Heart right ventricle (tissue), 16 donors: ENCODE data around the gene IKZF4. TPM values are rescaled to one million over a fixed set of nuclear protein-coding genes. Genes with fewer than 3 reads are reported as not detected.
A peak's percentile ranks its signal among the peaks of the same experiment; 100 is the strongest.

Experiments used
- ATAC-seq, 8 donors: fragments of 200-7000 bp; cut with Tn5 transposase; one replicate each; pipeline ENCODE4 v1.9.1; 2020; ENCODE audit warnings: mild to moderate bottlenecking in 8 of 8, moderate library complexity in 8 of 8, moderate number of reproducible peaks in 1 of 8
- DNase-seq, 2 donors: peaks; one replicate each; pipeline ENCODE4 v3.0.0-alpha.2; 2020
- H3K27ac ChIP-seq, 10 donors: fragments of 200-600 bp; sonication (generic) in 2 of 10; one replicate each; pipeline versions ENCODE4 v1.5.0 to v1.8.0; 2020 to 2022; ENCODE audit warnings: mild to moderate bottlenecking in 3 of 10
- H3K27me3 ChIP-seq, 7 donors: fragments of 200-600 bp; one replicate each; pipeline ENCODE4 v1.8.0; 2021 to 2022; ENCODE audit warnings: mild to moderate bottlenecking in 2 of 7
- H3K36me3 ChIP-seq, 9 donors: fragments of 200-600 bp; sonication (generic) in 1 of 9; one replicate each; pipeline versions ENCODE4 v1.5.0 to v1.8.0; 2020 to 2022; ENCODE audit warnings: mild to moderate bottlenecking in 2 of 9
- H3K4me1 ChIP-seq, 9 donors: fragments of 200-600 bp; sonication (generic) in 1 of 9; one replicate each; pipeline versions ENCODE4 v1.5.0 to v1.8.0; 2020 to 2022; ENCODE audit warnings: mild to moderate bottlenecking in 4 of 9
- H3K4me3 ChIP-seq, 10 donors: fragments of 200-600 bp; sonication (generic) in 2 of 10; one replicate each; pipeline versions ENCODE4 v1.5.0 to v1.8.0; 2020 to 2022; ENCODE audit warnings: mild to moderate bottlenecking in 7 of 10, moderate library complexity in 2 of 10
- H3K9me3 ChIP-seq, 11 donors: fragments of 200-600 bp in 10 of 11; sonication (generic) in 2 of 11; one replicate each; pipeline versions ENCODE4 v1.5.0 to v1.8.0; 2013 to 2022; ENCODE audit warnings: mild to moderate bottlenecking in 2 of 11, control low read depth in 1 of 11, moderate library complexity in 1 of 11
- WGBS, 2 donors: extraction: QIAGEN DNeasy Blood & Tissue Kit; methylation state at CpG; one replicate each; pipeline ENCODE4 v1.1.7; 2013; ENCODE audit warnings: inconsistent platforms in 1 of 2; 5-methylcytosine and 5-hydroxymethylcytosine counted together
- intact Hi-C, 10 donors: fragments of 100-400 bp; cut with DNase I; formaldehyde crosslinking; loops; one replicate each; pipeline versions ENCODE4 v1.11.1 to v1.14.2; 2022
- polyA plus RNA-seq, 2 donors: library from polyadenylated mRNA; stranded (reverse); fragments of 200-250 nt; gene quantifications; one replicate each; pipeline ENCODE4 v1.2.3, GENCODE V29; 2013
- total RNA-seq, 10 donors: library from RNA; stranded (reverse); fragmentation: NEBNext Ultra II Directional in 3 of 10; extraction: Animal tissue kit (Norgen Biotek cat#: 25700) in 3 of 10; gene quantifications; one replicate each; pipeline versions ENCODE4 v1.2.1 to v1.2.4, GENCODE V29; 2021 to 2023
- TF ChIP-seq, protein P1 (sequence below), 9 donors: fragments of 200-600 bp; sonication (generic) in 2 of 9; IDR thresholded peaks; one replicate each; pipeline versions ENCODE4 v1.5.0 to v1.8.0; 2021 to 2022; ENCODE audit warnings: antibody characterized with exemption in 9 of 9, mild to moderate bottlenecking in 5 of 9, moderate library complexity in 1 of 9
- donor health status: Arrhythmogenic right ventricular cardiomyopathy.
- donor health status: ischemic (EF 13 %, LVEDD 7.1; RV severe dilation, severe dysfunction).
- donor health status: healthy with polysubstance abuse.
- donor health status: DM: no; HTN: yes; CAD: no.
- donor health status: DM: no; HTN: no; CAD: no.
- donor health status: ischemic (EF 25% LVEDD 6.9; RV normal size, moderate dysfunction).
- donor health status: ischemic (EF 25% LVEDD 5.7; RV mildly dilated, moderate dysfunction).
- donor health status: healthy.
- donor health status: DM: yes; HTN: yes; CAD: no.
- donor health status: Ischemic cardiomyopathy.
- donor health status: ischemic (EF 35%, LVEDD 5.7; RV mildly dilated, moderate dysfunction).
- donor health status: nonischemic (EF 11% LVEDD 7.7; RV severe dilation, severe dysfunction).
- donor health status: DM: yes; HTN: yes; CAD: no.
- donor health status: PGD.
- donor health status: ischemic (EF 29% LVEDD 5.4; RV normal size, mild dysfunction).
- donor health status: nonischemic (EF 23%, LVEDD 6.1; RV moderate dilation, normal function).

The IKZF4 gene
- total and polyA plus RNA-seq, 12 donors, result 1.6 to 10.1 (median 7.1) TPM

DNA sequence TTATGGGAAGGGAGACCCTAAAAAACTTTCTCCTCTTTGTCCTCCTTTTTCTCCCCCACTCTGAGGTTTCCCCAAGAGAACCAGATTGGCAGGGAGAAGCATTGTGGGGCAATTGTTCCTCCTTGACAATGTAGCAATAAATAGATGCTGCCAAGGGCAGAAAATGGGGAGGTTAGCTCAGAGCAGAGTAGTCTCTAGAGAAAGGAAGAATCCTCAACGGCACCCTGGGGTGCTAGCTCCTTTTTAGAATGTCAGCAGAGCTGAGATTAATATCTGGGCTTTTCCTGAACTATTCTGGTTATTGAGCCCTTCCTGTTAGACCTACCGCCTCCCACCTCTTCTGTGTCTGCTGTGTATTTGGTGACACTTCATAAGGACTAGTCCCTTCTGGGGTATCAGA is 16.3 kb downstream of the IKZF4 start:
- Histone ChIP-seq H3K4me1 (peaks cover 0 to 9% (median 6%) of the 10 kb centered on the region in 9 donors), H3K27me3 (no peaks in the 10 kb centered on the region), H3K9me3 (no peaks in the 10 kb centered on the region), H3K36me3 (peaks cover 0 to 61% (median 23%) of the 10 kb centered on the region in 9 donors), H3K27ac (no peak overlapping the region), H3K4me3 (no peak overlapping the region)
- intact Hi-C loops, result loop anchor here in 2 of 10 donors (5.0 to 10.0 kb wide), 2 partner anchors 110 to 302 kb away; partner anchors contain the start of gene PYM1 (in 1 of the 2)
- ATAC-seq, result no peak
- TF ChIP-seq, protein P1, sequence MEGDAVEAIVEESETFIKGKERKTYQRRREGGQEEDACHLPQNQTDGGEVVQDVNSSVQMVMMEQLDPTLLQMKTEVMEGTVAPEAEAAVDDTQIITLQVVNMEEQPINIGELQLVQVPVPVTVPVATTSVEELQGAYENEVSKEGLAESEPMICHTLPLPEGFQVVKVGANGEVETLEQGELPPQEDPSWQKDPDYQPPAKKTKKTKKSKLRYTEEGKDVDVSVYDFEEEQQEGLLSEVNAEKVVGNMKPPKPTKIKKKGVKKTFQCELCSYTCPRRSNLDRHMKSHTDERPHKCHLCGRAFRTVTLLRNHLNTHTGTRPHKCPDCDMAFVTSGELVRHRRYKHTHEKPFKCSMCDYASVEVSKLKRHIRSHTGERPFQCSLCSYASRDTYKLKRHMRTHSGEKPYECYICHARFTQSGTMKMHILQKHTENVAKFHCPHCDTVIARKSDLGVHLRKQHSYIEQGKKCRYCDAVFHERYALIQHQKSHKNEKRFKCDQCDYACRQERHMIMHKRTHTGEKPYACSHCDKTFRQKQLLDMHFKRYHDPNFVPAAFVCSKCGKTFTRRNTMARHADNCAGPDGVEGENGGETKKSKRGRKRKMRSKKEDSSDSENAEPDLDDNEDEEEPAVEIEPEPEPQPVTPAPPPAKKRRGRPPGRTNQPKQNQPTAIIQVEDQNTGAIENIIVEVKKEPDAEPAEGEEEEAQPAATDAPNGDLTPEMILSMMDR (IDR thresholded peaks at IDR 0.05), result no peak
- 67 to 75% methylated on average over 2 of the region's 2 CpGs for WGBS, 2 donors
- no peak for DNase-seq

DNA sequence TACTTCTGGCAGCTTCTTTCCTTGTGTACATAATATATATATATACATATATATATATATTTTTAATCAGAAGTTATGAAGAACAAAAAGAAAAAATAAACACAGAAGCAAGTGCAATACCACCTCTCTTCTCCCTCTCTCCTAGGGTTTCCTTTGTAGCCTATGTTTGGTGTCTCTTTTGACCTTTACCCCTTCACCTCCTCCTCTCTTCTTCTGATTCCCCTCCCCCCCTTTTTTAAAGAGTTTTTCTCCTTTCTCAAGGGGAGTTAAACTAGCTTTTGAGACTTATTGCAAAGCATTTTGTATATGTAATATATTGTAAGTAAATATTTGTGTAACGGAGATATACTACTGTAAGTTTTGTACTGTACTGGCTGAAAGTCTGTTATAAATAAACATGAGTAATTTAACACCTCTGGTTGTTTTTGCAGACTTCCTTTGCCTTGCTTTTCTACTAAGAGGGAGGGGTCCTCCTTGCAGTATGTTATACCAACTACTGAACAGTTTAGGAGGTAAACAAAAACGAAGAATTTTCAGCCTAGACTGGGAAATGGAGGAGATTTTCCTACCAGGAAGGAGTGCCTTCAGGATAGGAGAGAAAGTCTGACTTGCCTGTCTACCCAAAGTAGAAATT is 17.3 kb downstream of the IKZF4 start:
- intact Hi-C loops, result loop anchor here in 2 of 10 donors (5.0 to 10.0 kb wide), 2 partner anchors 111 to 303 kb away; partner anchors contain the start of gene PYM1 (in 1 of the 2)
- ATAC-seq (no peak), DNase-seq (no peak)
- Histone ChIP-seq H3K27ac (no peak overlapping the region), H3K36me3 (peaks cover 0 to 56% (median 17%) of the 10 kb centered on the region in 9 donors), H3K4me1 (peaks cover 0 to 16% (median 12%) of the 10 kb centered on the region in 9 donors), H3K9me3 (no peaks in the 10 kb centered on the region), H3K27me3 (no peaks in the 10 kb centered on the region), H3K4me3 (no peak overlapping the region)
- TF ChIP-seq, protein P1 (IDR thresholded peaks at IDR 0.05), result no peak
- WGBS, 2 donors, result 69 to 77% methylated on average over 2 of the region's 2 CpGs

DNA sequence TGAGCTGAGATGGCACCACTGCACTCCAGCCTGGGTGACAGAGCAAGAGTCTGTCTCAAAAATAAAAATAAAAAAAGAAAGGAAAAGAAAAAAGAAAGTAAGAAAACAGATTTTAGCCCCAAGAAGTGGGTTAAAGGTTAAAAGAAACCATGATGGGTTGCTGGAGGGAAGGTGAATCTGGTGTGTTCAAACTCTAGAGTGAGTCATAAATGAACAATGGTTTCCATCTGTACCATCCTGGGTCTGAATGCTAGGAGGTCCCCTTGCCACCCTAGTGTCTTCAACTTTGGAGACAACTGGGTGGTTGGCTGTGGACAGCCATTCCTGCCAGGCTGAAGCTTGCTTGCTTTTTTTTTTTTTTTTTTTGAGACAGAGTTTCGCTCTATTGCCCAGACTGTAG is 19.3 kb downstream of the IKZF4 start:
- no peak overlapping the region for H3K27ac ChIP-seq
- H3K4me1 ChIP-seq, result peaks cover 0 to 23% (median 18%) of the 10 kb centered on the region in 9 donors
- peaks cover 0 to 56% (median 25%) of the 10 kb centered on the region in 9 donors for H3K36me3 ChIP-seq
- H3K9me3 ChIP-seq, result no peaks in the 10 kb centered on the region
- TF ChIP-seq, protein P1 (IDR thresholded peaks at IDR 0.05), result no peak
- WGBS, 2 donors, result 100% methylated on average over 1 of the region's 1 CpG
- H3K4me3 ChIP-seq, result no peak overlapping the region
- H3K27me3 ChIP-seq, result no peaks in the 10 kb centered on the region
- intact Hi-C loops, result loop anchor here in 5 of 10 donors (2.0 to 10.0 kb wide), 9 partner anchors 43 to 305 kb away; partner anchors contain the start of genes SUOX (in 3 of the 5), PA2G4 (in 2 of the 5), DGKA (in 1 of the 5) and GDF11 (in 1 of the 5)
- DNase-seq, result no peak
- ATAC-seq, result no peak

DNA sequence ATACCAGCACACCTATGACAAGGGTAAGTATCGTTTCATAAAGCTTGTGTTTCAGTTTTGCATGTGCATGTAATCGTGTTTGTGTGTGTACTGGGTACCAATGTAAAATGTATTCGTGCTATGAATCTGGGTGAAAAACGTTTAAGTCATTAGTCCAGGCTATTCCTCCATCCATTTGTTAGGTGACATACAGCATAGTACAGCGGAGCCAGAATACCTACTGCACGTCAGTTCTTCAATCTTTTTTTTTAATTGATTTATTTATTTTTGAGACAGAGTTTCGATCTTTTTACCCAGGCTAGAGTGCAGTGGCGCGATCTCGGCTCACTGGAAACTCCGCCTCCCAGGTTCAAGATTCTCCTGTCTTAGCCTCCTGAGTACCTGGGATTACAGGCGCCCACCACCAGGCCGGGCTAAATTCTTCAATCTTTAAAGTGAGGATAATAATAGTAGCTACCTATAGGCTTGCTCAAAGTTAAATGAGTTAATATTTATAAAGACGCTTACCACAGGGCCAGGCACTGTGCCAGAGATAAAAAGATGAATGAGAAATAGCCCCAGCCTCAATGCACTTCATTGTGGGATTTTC is 20.2 kb downstream of the IKZF4 start:
- intact Hi-C loops, result loop anchor here in 6 of 10 donors (1.0 to 10.0 kb wide), 12 partner anchors 44 to 306 kb away; partner anchors contain the start of genes SUOX (in 4 of the 6), PA2G4 (in 2 of the 6), PYM1 (in 2 of the 6) and DGKA (in 1 of the 6)
- WGBS, 2 donors, result 64 to 70% methylated on average over 14 of the region's 14 CpGs
- DNase-seq (no peak), ATAC-seq (peak in 1 of 8 donors; percentile 1)
- Histone ChIP-seq H3K4me1 (peaks cover 0 to 23% (median 18%) of the 10 kb centered on the region in 9 donors), H3K27ac (peak overlapping the region; percentile 92 to 99 (median 97)), H3K27me3 (no peaks in the 10 kb centered on the region), H3K4me3 (peak overlapping the region in 9 of 10 donors; percentile 57 to 96 (median 80)), H3K36me3 (peaks cover 0 to 57% (median 24%) of the 10 kb centered on the region in 9 donors), H3K9me3 (no peaks in the 10 kb centered on the region)
- TF ChIP-seq, protein P1 (IDR thresholded peaks at IDR 0.05), result no peak
